Prostate gland (tissue), 2 donors: ENCODE measurements around the gene IL6.

ENCODE experiments used
- CTCF ChIP-seq, 4 experiments: fragments of 200-600 bp in 2 of 4; fragments of 450-650 bp in 2 of 4; sonication (generic) in 2 of 4; IDR thresholded peaks; 1 replicate in 3 of 4; 2 replicates in 1 of 4; pipeline ENCODE4 v1.5.1; 2016 to 2019; ENCODE audit warnings: antibody characterized with exemption in 4 of 4, mild to moderate bottlenecking in 2 of 4, moderate library complexity in 2 of 4
- POLR2A ChIP-seq: fragments of 450-650 bp; IDR thresholded peaks from one replicate; pipeline ENCODE4 v1.6.1; 2016; ENCODE audit warnings: antibody characterized with exemption, mild to moderate bottlenecking

DNA sequence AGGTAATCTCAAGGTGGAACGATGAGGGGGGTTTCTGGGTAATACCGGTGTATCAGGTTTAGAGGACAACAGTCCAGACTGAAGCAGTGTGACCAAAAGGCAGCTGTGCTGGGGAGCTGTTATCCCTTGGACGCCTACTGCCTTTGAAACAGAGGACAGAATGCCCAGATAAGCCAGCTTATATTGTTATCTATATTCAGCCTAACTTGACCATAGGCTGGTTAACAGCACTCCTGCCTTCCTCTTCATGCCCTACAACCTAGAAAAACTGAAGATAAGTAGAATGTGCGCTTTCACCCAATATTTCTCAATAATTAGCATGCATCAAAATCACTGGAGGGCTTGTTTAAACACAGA is 44.9 kb downstream of the IL6 start:
- no peak for TF ChIP-seq POLR2A
- no peak for TF ChIP-seq CTCF (IDR thresholded peaks at IDR 0.05)
